Inflammatory macrophage treated with lipopolysaccharide for 1 hour (primary cell): Measurements from ENCODE around the gene RAB3GAP1.
"Not testable (repeated sequence)": the region's sequence is repeated elsewhere in the genome, so short reads cannot be mapped to it uniquely, and the experiment has no call there.

Source experiments
- DNase-seq, 2 donors: peaks; one replicate each; pipeline ENCODE4 v3.0.0-alpha.2; 2020 to 2022

The RAB3GAP1 gene

DNA sequence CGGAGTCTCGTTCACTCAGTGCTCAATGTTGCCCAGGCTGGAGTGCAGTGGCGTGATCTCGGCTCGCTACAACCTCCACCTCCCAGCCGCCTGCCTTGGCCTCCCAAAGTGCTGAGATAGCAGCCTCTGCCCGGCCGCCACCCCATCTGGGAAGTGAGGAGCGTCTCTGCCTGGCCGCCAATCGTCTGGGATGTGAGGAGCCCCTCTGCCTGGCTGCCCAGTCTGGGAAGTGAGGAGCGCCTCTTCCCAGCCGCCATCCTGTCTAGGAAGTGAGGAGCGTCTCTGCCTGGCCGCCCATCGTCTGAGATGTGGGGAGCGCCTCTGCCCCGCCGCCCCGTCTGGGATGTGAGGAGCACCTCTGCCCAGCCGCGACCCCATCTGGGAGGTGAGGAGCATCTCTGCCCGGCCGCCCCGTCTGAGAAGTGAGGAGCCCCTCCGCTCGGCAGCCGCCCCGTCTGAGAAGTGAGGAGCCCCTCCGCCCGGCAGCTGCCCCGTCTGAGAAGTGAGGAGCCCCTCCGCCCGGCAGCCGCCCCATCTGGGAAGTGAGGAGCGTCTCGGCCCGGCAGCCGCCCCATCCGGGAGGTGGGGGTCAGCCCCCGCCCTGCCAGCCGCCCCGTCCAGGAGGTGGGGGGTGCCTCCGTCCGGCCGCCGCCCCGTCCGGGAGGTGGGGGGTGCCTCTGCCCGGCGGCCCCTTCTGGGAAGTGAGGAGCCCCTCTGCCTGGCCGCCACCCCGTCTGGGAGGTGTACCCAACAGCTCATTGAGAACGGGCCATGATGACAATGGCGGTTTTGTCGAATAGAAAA, 53.6 kb downstream of the RAB3GAP1 start:
- not testable (repeated sequence) for DNase-seq

GRCh38 chr2:135113322-135113721, 61.2 kb downstream of the RAB3GAP1 start:
- no peak for DNase-seq

DNA sequence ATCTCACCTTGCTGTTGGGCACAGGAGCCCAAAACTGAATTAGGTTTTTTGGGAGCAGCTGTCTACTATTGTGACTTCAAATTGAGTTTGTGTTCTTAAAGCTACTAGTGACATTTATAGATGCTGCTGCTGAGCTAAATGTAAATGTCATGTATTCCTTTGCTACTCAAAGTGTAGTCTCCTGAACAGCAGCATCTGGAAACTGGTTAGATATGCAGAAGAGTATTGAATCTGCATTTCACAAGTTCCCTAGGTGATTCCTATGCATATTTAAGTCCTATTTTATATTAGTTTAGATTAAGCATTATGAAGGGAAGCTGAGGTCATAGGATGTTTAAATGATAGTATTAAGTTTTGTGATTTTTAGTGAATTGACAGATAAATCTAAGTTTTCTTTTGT, 67.5 kb downstream of the RAB3GAP1 start:
- no peak for DNase-seq

DNA sequence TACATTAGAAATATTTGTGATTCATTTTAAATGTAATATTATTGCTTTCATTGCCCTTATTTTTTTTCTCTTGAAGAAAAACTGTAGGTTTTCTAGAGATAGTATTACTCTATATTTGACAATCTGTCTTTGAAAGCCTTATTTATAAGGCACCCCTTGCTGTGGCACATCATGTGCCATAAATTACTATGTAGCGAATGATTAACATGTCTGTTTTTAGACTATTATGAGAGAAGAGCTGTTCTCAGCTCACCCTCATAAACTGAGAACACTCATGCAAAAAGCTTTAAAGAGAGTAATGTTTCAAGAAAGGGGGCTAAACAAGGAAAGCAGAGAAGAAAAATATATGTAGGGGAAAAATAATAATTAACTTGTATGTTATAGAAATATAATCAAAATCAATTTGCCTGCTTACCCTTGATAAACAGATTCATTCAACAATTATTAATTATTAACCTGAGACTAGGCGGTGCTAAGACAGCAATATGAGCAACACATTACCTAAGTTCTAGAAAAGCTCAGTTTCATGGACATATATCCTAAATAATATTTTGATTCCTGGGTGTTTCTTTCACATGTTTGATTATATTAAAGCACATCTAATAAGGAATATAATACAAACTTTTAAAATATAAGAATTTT, 69.0 kb downstream of the RAB3GAP1 start:
- DNase-seq, result no peak

- not testable (repeated sequence) for DNase-seq
Observed at GRCh38 chr2:135121658-135122039, 69.6 kb downstream of the RAB3GAP1 start.

DNA sequence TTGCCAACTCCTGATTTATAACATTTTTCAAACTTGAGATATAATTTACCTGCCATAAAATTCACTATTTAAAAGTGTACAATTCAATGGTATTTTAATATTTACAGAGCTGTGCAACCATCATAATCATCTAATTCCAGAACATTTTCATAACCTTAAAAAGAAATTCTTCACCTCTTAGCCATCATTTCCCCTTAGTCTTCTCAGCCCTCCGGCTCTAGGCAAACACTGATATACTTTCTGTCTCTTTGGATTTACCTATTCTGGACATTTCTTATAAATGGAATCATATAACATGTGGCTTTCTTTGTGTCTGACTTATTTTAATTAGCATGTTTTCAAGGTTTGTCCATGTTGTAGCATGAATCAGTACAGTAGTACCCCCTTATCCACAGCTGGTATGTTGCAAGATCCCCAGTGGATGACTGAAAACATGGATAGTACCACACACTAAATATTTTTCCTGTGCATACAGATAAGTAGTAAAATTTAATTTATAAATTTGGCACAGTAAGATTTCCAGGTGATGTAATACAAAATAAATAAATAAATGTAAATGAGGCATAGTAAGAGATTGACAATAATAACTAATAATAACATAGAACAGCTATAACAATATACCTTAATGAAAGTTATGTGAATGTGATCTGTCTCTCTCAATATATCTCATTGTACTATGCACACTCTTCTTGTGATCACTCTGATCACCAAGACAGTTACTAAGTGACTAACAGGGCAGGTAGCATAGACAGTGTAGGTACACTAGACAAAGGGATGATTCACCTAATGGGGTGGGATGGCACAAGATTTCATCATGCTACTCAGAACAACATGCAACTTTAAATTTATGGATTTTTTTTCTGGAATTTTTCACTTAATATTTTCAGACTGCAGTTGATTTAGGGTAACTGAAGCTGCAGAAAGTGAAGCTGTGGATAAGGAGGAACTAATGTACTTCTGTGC, 73.1 kb downstream of the RAB3GAP1 start:
- no peak for DNase-seq

GRCh38 chr2:135125940-135126339, 73.8 kb downstream of the RAB3GAP1 start:
- DNase-seq, result no peak

- no peak for DNase-seq
Observed at GRCh38 chr2:135130751-135131150, 78.7 kb downstream of the RAB3GAP1 start.

GRCh38 chr2:135132314-135132713, 80.2 kb downstream of the RAB3GAP1 start:
- DNase-seq, result no peak

DNA sequence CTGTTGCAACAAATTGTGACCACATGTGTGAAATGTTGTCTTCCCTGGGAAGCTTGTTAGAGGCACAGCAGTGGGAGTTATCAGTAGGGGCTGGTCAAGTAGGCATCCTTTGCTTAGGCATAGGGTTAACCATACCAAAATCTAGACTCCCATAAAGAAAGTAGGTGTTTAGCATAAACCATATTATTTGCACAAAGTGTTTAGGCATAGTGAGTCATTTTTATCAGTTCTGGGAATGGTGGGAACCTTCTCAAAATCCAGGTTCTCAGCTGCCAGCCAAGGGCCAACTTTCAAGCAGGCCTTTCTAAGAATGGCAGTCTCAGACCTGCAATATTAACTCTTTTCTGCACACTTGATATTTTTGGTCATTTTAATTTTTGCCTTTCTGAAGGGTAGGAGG, 88.5 kb downstream of the RAB3GAP1 start:
- DNase-seq, result no peak

GRCh38 chr2:135142323-135142722, 90.2 kb downstream of the RAB3GAP1 start:
- DNase-seq, result no peak

GRCh38 chr2:135144343-135144742, 92.3 kb downstream of the RAB3GAP1 start:
- DNase-seq, result no peak

DNA sequence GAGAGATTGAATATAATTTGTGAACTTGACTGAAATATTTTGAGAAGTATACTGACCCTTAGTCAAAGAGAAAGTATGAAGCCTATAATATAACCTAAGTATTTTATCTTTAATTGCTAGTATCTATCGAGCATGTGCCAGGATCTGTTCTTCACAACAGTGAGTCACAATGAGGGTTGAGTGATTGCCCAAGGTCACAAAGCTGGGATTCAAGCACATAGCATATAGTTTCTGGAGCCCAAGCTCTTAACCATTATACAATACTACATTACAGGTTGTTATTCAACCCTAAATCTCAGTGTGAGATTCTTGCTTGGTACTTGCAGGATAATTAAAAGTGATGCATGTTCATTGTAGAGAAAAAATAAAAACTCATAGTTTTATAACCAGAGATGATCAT, 97.2 kb downstream of the RAB3GAP1 start:
- no peak for DNase-seq

GRCh38 chr2:135150725-135151124, 98.6 kb downstream of the RAB3GAP1 start:
- DNase-seq, result peak in 1 of 2 donors; percentile 38

DNA sequence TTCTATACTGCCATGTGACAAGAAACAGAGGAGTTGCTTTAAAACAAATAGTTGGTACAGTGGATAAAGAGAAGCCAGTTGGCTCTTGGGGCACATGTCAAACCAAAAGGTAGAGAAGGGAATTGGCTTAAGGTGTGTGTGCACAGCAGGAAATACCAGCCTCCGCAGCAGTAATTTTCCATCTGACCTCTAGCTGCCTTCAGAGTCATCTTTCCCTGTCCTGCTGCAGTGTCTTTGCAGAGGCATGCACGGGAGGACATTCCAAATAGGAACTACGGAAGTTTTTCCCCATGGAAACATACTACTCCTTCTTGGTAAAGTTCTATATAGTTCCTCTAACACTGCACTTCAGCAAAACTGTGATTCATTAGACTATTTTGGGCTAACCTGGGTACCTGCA, 99.5 kb downstream of the RAB3GAP1 start:
- no peak for DNase-seq

GRCh38 chr2:135152361-135152760, 100.3 kb downstream of the RAB3GAP1 start:
- no peak for DNase-seq

DNA sequence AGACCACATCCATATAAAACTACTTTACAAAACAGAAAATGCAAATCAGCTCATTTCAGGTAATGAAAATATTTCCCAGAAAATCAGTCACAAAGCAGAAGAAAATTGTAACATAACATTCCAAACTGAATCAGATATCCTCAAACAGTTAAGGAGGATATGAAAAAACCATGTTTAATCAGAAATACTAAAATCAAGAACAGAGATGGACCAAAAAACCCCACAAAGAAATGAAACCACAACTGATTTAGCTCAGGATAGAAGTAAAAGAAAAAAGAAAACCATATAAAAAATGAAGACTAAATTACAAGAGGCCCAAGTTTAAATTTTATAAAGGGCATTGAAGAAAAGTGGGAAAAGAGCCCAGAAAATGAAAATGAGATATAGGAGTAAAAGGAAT, 102.9 kb downstream of the RAB3GAP1 start:
- no peak for DNase-seq

DNA sequence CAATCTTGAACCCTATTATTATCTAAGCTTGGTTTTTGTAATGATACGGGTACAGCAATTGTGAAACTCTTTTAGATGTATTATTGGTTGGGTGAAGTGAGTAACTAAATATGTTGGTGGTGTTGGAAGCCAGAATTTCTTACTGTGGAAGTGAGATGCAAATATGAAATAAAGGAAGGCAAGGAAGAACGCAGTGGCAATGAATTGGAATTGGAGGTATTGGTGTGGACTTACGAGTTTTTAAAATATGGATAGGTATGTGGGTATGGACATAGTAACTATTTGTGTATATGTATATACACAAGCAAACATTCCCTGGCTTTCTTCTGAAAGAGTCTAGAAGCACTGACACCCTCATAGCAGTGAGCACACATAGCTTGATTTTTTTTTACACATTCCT, 105.8 kb downstream of the RAB3GAP1 start:
- no peak for DNase-seq

GRCh38 chr2:135159191-135159590, 107.1 kb downstream of the RAB3GAP1 start:
- no peak for DNase-seq

DNA sequence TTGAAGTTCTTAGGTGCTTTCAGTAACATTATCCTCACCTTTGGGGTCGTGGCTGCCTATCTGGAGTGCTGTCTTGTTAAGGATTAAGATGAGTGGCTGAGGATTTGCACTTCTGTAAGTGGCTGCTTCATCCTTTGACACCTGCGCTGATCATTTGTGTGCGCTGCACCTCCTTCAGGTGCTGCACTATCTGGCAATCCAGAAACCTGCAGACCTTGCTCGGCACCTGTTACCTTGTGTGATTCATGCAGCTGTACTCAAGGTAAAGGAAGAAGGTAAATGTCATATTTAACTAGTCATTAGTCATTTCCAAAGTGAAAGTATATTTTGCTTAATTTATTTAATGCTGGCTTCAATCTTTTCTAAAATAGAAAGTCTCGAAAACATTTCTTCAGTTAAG, 110.3 kb downstream of the RAB3GAP1 start:
- DNase-seq, result no peak

- no peak for DNase-seq
Observed at GRCh38 chr2:135162786-135163185, 110.7 kb downstream of the RAB3GAP1 start.

DNA sequence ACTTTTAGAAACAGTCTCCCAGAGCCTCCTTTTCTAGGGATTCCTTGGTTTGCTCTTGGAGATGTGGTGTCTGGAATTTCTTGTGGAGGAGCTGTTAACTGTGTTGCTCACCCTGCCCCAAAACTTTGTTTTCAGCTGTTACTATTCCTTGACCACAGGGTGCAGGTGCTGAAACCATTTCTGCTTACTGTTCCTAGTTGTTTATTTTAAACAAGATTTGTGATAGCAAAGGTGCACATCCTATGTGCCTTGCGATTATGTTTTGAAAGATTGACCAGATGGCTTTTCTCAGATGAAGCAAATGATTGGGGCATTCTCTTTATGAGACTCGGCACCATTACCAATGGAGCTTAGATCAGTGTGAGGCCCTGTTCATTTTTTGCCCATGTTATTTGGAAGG, 111.2 kb downstream of the RAB3GAP1 start:
- no peak for DNase-seq

- no peak for DNase-seq
Observed at GRCh38 chr2:135163901-135164300, 111.8 kb downstream of the RAB3GAP1 start.
